ENCODE measurements around the gene ZNF823. TPM values are rescaled to one million over a fixed set of nuclear protein-coding genes. Genes with fewer than 3 reads are reported as not detected.

ZNF823 gene
- total and polyA plus RNA-seq, 2 donors (not counting 3 experiments of a cell fraction or from before 2014, with no cell fraction given) = 1.4 to 4.4 TPM

DNA sequence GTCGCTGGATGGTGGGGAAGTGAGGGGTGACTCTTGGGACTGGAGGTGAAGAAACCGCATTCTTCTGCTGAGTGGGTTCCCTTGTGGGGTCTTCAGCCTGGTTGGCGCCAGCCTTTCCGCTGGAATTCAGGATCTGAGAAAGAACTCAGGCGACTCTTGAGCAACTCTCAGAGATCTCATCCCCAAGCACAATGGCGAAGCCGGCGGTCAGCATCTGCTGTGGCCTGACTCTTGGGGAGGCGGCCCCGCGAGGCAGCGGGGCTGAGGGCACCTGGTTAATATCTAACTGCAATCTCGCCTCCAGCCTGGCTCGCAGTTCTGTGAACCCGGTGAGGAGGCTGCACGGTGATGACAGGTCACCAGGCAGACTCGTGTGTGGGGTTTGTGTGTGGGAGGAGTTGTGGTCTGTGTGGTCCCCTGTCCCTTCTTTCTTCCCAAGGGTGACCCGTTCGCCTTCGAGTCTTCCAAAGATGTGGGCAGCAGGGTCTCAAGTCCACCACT lies 28.9 kb upstream of the ZNF823 start:
- Histone ChIP-seq H3K9me3 (replicated peaks; ENCODE audit: control insufficient read depth, insufficient read depth, low read length) (no peaks in the 10 kb centered on the region), H3K27me3 (ENCODE audit: control insufficient read depth in 2 of 2, insufficient read depth in 2 of 2, low read length in 2 of 2) (no peaks in the 10 kb centered on the region), H3K9me1 (replicated peaks; ENCODE audit: control insufficient read depth, extremely low read depth, insufficient read depth, low read length) (no peaks in the 10 kb centered on the region), H3K27ac (ENCODE audit: insufficient read depth, low read depth, low read length) (peak overlapping the region; percentile 65), H3K36me3 (ENCODE audit: control insufficient read depth in 2 of 2, extremely low read depth in 1 of 2, insufficient read depth in 2 of 2, low read length in 2 of 2) (no peaks in the 10 kb centered on the region), H3K79me2 (ENCODE audit: control insufficient read depth, insufficient read depth, low read length) (no peaks in the 10 kb centered on the region), H3K4me2 (ENCODE audit: insufficient read depth, low read length) (peak overlapping the region; percentile 73), H3K9ac (replicated peaks; ENCODE audit: extremely low read depth, insufficient read depth, low read length) (peak overlapping the region; percentile 71), H2AFZ (ENCODE audit: low read depth, low read length) (peak overlapping the region; percentile 97), H3K4me1 (ENCODE audit: control insufficient read depth, extremely low read depth, insufficient read depth, low read length) (peaks cover 6% of the 10 kb centered on the region), H4K20me1 (replicated peaks; ENCODE audit: control insufficient read depth, extremely low read depth, insufficient read depth, low read length) (no peaks in the 10 kb centered on the region), H3K4me3 (replicated peaks in 1 of 3; ENCODE audit: insufficient read depth in 1 of 3, low read depth in 1 of 3, low read length in 3 of 3) (peak overlapping the region; percentile 46 to 88 (median 71))
- FAIRE-seq (no peak), DNase-seq (ENCODE audit: low read depth, low spot score) (peak; percentile 21)
- dilution Hi-C loops (cut with MboI; ENCODE audit: extremely low pct_ligation_motif_present, low sequenced_read_pairs) = no loop called here
- intact Hi-C loops (cut with micrococcal nuclease) = loop anchor here (2.0 kb wide), 1 partner anchor 73 kb away; no protein-coding TSS in a partner anchor
- CTCF ChIA-PET = interaction anchor here (1.4 to 1.7 kb wide), 3 partner anchors 27 to 67 kb away, joined by 5 to 13 read pairs (median 5); no protein-coding TSS in a partner anchor
- no peak for TF ChIP-seq FOS (IDR thresholded peaks at IDR 0.05; ENCODE audit: borderline replicate concordance, insufficient read depth, low read length)
- TF ChIP-seq MYC (IDR thresholded peaks at IDR 0.05; ENCODE audit: low read depth, low read length) = no peak
- TF ChIP-seq, protein P1, sequence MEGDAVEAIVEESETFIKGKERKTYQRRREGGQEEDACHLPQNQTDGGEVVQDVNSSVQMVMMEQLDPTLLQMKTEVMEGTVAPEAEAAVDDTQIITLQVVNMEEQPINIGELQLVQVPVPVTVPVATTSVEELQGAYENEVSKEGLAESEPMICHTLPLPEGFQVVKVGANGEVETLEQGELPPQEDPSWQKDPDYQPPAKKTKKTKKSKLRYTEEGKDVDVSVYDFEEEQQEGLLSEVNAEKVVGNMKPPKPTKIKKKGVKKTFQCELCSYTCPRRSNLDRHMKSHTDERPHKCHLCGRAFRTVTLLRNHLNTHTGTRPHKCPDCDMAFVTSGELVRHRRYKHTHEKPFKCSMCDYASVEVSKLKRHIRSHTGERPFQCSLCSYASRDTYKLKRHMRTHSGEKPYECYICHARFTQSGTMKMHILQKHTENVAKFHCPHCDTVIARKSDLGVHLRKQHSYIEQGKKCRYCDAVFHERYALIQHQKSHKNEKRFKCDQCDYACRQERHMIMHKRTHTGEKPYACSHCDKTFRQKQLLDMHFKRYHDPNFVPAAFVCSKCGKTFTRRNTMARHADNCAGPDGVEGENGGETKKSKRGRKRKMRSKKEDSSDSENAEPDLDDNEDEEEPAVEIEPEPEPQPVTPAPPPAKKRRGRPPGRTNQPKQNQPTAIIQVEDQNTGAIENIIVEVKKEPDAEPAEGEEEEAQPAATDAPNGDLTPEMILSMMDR (IDR thresholded peaks at IDR 0.05; ENCODE audit: extremely low read depth in 1 of 2, insufficient read depth in 1 of 2, low read depth in 1 of 2, low read length in 2 of 2) = no peak
- TF ChIP-seq EZH2 (IDR thresholded peaks at IDR 0.05; ENCODE audit: borderline replicate concordance, low read depth, low read length, severe bottlenecking) = no peak
- TF ChIP-seq, protein P2, sequence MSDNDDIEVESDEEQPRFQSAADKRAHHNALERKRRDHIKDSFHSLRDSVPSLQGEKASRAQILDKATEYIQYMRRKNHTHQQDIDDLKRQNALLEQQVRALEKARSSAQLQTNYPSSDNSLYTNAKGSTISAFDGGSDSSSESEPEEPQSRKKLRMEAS (IDR thresholded peaks at IDR 0.05; ENCODE audit: insufficient read depth, insufficient read length) = no peak
- TF ChIP-seq GATA2 (IDR thresholded peaks at IDR 0.05; ENCODE audit: insufficient read depth, insufficient read length, low read depth, low read length) = no peak
- TF ChIP-seq POLR2A (IDR thresholded peaks at IDR 0.05; ENCODE audit: low read depth, low read length) = no peak
- BruUV-seq (replicated peaks) = no TSS peak
- POLR2A ChIA-PET = no interaction called here

Data from endothelial cell of umbilical vein (primary cell).